Measurements from ENCODE around the gene DNM1.

GRCh38 chr9:128224877-128225276 lies 21.7 kb downstream of the DNM1 start:
- no peak for TF ChIP-seq CTCF (IDR thresholded peaks at IDR 0.05)
- TF ChIP-seq EP300 (IDR thresholded peaks at IDR 0.05) = no peak
- no peak for TF ChIP-seq POLR2AphosphoS5 (IDR thresholded peaks at IDR 0.05)
